HL-60 (cell line): ENCODE data around the gene FTO.

Source experiments
- DNase-seq, 2 experiments: peaks; one replicate each; pipeline ENCODE4 v3.0.0-alpha.2; 2010 to 2020; ENCODE audit warnings: low read depth in 1 of 2, low spot score in 1 of 2
- H3K27ac ChIP-seq: fragments of 250-450 bp; sonication (Bioruptor Pico); replicated peaks from 2 replicates; pipeline ENCODE4 v1.5.1; 2020; ENCODE audit warnings: mild to moderate bottlenecking, moderate library complexity
- H3K27me3 ChIP-seq: fragments of 250-450 bp; sonication (Bioruptor Pico); 2 replicates; pipeline ENCODE4 v1.5.1; 2021; ENCODE audit warnings: mild to moderate bottlenecking, moderate library complexity; ENCODE audit not compliant: insufficient read depth, poor library complexity, severe bottlenecking
- H3K4me3 ChIP-seq: replicated peaks from 2 replicates; pipeline ENCODE4 v1.5.1; 2011; ENCODE audit warnings: mild to moderate bottlenecking, control low read depth, low read length; ENCODE audit not compliant: insufficient read depth
- CTCF ChIP-seq: IDR thresholded peaks from one replicate; pipeline ENCODE4 v1.5.1; 2011; ENCODE audit warnings: low read length, control low read depth, inconsistent platforms; ENCODE audit not compliant: insufficient read depth
- GABPA ChIP-seq: IDR thresholded peaks from 2 replicates; pipeline ENCODE4 v1.6.1; 2012; ENCODE audit warnings: low read depth
- POLR2AphosphoS5 ChIP-seq: IDR thresholded peaks from 2 replicates; pipeline ENCODE4 v1.6.1; 2012; ENCODE audit warnings: low read depth
- REST ChIP-seq: IDR thresholded peaks from 2 replicates; pipeline ENCODE4 v1.6.1; 2012; ENCODE audit warnings: low read depth; ENCODE audit not compliant: insufficient replicate concordance
- SPI1 ChIP-seq: IDR thresholded peaks from 2 replicates; pipeline ENCODE4 v1.6.1; 2012; ENCODE audit warnings: low read depth, mild to moderate bottlenecking, borderline replicate concordance

The FTO gene

GRCh38 chr16:53753431-53753830, 49.5 kb downstream of the FTO start:
- Histone ChIP-seq H3K27ac (no peak overlapping the region), H3K27me3 (no peaks in the 10 kb centered on the region), H3K4me3 (no peak overlapping the region)
- DNase-seq: no peak
- TF ChIP-seq CTCF: no peak
- TF ChIP-seq GABPA: no peak
- TF ChIP-seq REST: no peak

- no peak for DNase-seq
- TF ChIP-seq POLR2AphosphoS5 (no peak), CTCF (no peak), GABPA (no peak), REST (no peak)
- no peak overlapping the region for H3K4me3 ChIP-seq
- no peak overlapping the region; the same call in 1 of the 2 replicates for H3K27ac ChIP-seq
- H3K27me3 ChIP-seq: no peaks in the 10 kb centered on the region
Measured at GRCh38 chr16:53755026-53755910, 51.3 kb downstream of the FTO start.

GRCh38 chr16:53756275-53756996, 52.5 kb downstream of the FTO start:
- DNase-seq: no peak
- H3K27ac ChIP-seq: no peak overlapping the region
- H3K4me3 ChIP-seq: no peak overlapping the region
- H3K27me3 ChIP-seq: no peaks in the 10 kb centered on the region
- TF ChIP-seq CTCF: no peak
- TF ChIP-seq SPI1: no peak
- no peak for TF ChIP-seq POLR2AphosphoS5
- no peak for TF ChIP-seq REST
- TF ChIP-seq GABPA: no peak
